Stomach (tissue), 9 donors: Measurements from ENCODE around the gene C5. TPM values are rescaled to one million over a fixed set of nuclear protein-coding genes. Genes with fewer than 3 reads are reported as not detected.

Source experiments
- DNase-seq, 2 donors: peaks; one replicate each; pipeline versions ENCODE4 v3.0.0 to v3.0.0-alpha.2; 2013 to 2019
- H3K27ac ChIP-seq, 5 donors: fragments of 200-600 bp in 4 of 5; sonication (generic) in 4 of 5; one replicate each; pipeline ENCODE4 v1.5.1; 2013 to 2019; ENCODE audit warnings: mild to moderate bottlenecking in 1 of 5, moderate library complexity in 1 of 5
- H3K27me3 ChIP-seq, 3 donors: fragments of 200-600 bp; sonication (generic); one replicate each; pipeline ENCODE4 v1.5.1; 2017 to 2019; ENCODE audit warnings: mixed run types in 1 of 3
- H3K36me3 ChIP-seq, 4 donors: fragments of 200-600 bp; sonication (generic); 1 replicate in 3 of 4; 2 replicates in 1 of 4; pipeline ENCODE4 v1.5.1; 2016 to 2019
- H3K4me1 ChIP-seq, 4 donors: fragments of 200-600 bp; sonication (generic); one replicate each; pipeline ENCODE4 v1.5.1; 2016 to 2019
- H3K4me3 ChIP-seq, 4 donors: fragments of 200-600 bp; sonication (generic) in 3 of 4; one replicate each; pipeline ENCODE4 v1.5.1; 2016 to 2019; ENCODE audit warnings: mild to moderate bottlenecking in 1 of 4
- H3K9me3 ChIP-seq, 4 donors: fragments of 200-600 bp; sonication (generic); one replicate each; pipeline ENCODE4 v1.5.1; 2016 to 2019
- EP300 ChIP-seq: sonication (generic); formaldehyde crosslinking; IDR thresholded peaks from one replicate; pipeline ENCODE4 v1.6.1; 2017; ENCODE audit warnings: antibody characterized with exemption
- POLR2A ChIP-seq, 4 donors: fragments of 450-650 bp; IDR thresholded peaks; one replicate each; pipeline ENCODE4 v1.6.1; 2016; ENCODE audit warnings: antibody characterized with exemption in 4 of 4, control low read depth in 2 of 4, mild to moderate bottlenecking in 1 of 4, moderate library complexity in 1 of 4
- POLR2AphosphoS5 ChIP-seq, 3 donors: sonication (generic); formaldehyde crosslinking; IDR thresholded peaks; one replicate each; pipeline ENCODE4 v1.6.1; 2016; ENCODE audit warnings: antibody characterized with exemption in 3 of 3
- whole genome bisulfite sequencing, 5 donors: extraction: QIAGEN DNeasy Blood & Tissue Kit in 3 of 5; methylation state at CpG; one replicate each; pipeline versions ENCODE4 v1.1.5 to v1.1.7; 2013 to 2018; 5-methylcytosine and 5-hydroxymethylcytosine counted together
- intact Hi-C: fragments of 100-400 bp; cut with DNase I; formaldehyde crosslinking; loops from one replicate; pipeline ENCODE4 v1.15.1; 2023; ENCODE audit warnings: low total_unique reads
- polyA plus RNA-seq, 3 donors: library from polyadenylated mRNA; stranded (reverse); fragments of 200-250 nt; gene quantifications; one replicate each; pipeline ENCODE4 v1.2.3, GENCODE V29; 2013
- total RNA-seq, 5 donors: library from RNA; depleted of rRNA; stranded (reverse); fragments of >200 nt; gene quantifications; one replicate each; pipeline versions ENCODE4 v1.1.0 to v1.2.3, GENCODE V29; 2014 to 2016
- TF ChIP-seq, protein P1 (sequence below), 7 experiments: fragments of 450-650 bp in 4 of 7; fragments of 200-600 bp in 3 of 7; sonication (generic) in 3 of 7; IDR thresholded peaks; one replicate each; pipeline ENCODE4 v1.5.1; 2016 to 2019; ENCODE audit warnings: antibody characterized with exemption in 7 of 7, control low read depth in 2 of 7, mild to moderate bottlenecking in 1 of 7
- donor health status: healthy with polysubstance abuse.
- donor health status: Bipolar disorder and iron deficiency.
- donor health status: healthy.

The C5 gene
- total and polyA plus RNA-seq, 8 donors = 4.0 to 13.4 (median 6.2) TPM

DNA sequence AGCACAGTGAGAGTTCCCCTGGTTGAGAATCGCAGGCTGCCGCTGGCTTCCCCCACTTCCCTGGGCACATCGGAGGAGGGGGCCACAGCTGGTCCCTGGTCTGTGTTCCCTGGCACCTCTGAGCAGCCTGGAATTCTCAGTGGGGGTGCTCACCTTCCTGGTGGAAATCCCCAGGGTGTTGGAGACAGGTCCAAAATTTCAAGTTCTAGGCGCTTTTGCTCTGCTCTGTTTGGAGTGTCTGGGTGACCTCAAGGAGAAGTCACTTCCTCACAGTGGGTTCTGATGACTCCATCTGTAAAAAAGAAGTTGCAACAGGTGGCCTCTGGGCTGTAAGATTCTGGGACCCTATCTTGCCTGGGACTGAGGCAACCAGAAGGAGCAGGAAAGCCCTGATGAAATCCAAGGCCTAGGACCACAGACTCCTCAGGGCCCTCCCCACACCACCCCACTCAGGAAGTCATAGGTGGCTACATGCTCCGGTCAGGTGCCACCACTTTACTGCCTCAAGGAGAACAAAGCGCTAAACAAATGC is 123.6 kb downstream of the C5 start, which contains the start of gene TRAF1:
Gene TRAF1, minus strand, starts transcription at position 400 of the 532 bp plus-strand sequence. CDS start 721 bp downstream, outside the sequence.
- Histone ChIP-seq H3K27me3 (no peaks in the 10 kb centered on the region), H3K27ac (peak within 1 kb of the TSS; percentile 79 to 97 (median 92)), H3K4me1 (peaks cover 16 to 70% (median 39%) of the 10 kb centered on the region in 4 donors), H3K9me3 (no peaks in the 10 kb centered on the region), H3K36me3 (no peaks in the 10 kb centered on the region), H3K4me3 (peak within 1 kb of the TSS in 2 of 4 donors; percentile 11 to 25)
- WGBS, 5 donors = 72 to 84% (median 83%) methylated on average over 4 to 6 of the region's 6 CpGs
- intact Hi-C loops = loop anchor here (10.0 kb wide), 1 partner anchor 52 kb away; the partner anchor contains the start of gene PHF19
- DNase-seq = no peak
- TF ChIP-seq EP300 (no peak), POLR2AphosphoS5 (IDR thresholded peaks at IDR 0.05) (no peak), POLR2A (IDR thresholded peaks at IDR 0.05) (no peak)
- TF ChIP-seq, protein P1, sequence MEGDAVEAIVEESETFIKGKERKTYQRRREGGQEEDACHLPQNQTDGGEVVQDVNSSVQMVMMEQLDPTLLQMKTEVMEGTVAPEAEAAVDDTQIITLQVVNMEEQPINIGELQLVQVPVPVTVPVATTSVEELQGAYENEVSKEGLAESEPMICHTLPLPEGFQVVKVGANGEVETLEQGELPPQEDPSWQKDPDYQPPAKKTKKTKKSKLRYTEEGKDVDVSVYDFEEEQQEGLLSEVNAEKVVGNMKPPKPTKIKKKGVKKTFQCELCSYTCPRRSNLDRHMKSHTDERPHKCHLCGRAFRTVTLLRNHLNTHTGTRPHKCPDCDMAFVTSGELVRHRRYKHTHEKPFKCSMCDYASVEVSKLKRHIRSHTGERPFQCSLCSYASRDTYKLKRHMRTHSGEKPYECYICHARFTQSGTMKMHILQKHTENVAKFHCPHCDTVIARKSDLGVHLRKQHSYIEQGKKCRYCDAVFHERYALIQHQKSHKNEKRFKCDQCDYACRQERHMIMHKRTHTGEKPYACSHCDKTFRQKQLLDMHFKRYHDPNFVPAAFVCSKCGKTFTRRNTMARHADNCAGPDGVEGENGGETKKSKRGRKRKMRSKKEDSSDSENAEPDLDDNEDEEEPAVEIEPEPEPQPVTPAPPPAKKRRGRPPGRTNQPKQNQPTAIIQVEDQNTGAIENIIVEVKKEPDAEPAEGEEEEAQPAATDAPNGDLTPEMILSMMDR (IDR thresholded peaks at IDR 0.05) = no peak

DNA sequence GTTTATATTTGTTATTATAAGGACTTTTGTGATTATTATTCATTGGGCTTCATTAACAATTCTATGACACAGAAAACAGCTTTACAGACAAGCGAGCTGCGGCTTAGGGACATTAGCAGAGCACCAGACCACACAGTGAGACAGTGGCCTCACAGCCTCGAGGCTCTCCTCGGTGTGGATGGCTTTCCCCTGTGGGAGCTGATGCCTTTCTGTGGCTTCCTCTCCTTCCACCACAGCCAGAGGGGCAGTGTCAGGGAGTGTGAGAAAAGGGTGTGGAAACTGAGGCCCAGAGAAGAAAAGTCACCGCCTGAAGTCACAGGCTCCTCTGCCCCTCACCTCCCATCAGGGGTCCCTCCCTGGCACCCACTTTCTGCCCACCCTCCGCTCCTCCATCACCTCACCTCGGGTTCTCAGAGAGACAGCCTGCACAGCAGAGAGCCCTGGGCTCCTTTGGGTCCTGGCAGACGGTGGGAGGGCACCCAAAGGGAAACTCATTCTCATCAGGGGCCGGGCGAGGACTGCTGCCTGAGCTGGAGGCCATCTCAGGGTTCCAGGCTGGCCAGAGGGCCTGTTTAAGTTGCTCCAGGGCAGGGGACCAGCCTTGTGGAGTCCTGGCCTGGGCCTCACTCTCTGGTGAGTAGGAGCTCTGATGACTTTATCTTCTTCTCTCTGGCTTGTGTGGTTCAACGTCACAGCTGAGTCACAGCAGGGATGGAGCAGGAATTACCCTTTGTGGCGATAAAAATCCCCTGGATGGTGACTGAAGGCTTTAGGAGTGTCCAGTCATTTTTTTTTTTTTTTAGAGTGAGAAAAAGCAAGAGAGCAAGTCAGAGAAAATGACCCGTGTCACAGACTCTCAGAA is 124.3 kb downstream of the C5 start:
- intact Hi-C loops = loop anchor here (10.0 kb wide), 1 partner anchor 51 kb away; the partner anchor contains the start of gene PHF19

DNA sequence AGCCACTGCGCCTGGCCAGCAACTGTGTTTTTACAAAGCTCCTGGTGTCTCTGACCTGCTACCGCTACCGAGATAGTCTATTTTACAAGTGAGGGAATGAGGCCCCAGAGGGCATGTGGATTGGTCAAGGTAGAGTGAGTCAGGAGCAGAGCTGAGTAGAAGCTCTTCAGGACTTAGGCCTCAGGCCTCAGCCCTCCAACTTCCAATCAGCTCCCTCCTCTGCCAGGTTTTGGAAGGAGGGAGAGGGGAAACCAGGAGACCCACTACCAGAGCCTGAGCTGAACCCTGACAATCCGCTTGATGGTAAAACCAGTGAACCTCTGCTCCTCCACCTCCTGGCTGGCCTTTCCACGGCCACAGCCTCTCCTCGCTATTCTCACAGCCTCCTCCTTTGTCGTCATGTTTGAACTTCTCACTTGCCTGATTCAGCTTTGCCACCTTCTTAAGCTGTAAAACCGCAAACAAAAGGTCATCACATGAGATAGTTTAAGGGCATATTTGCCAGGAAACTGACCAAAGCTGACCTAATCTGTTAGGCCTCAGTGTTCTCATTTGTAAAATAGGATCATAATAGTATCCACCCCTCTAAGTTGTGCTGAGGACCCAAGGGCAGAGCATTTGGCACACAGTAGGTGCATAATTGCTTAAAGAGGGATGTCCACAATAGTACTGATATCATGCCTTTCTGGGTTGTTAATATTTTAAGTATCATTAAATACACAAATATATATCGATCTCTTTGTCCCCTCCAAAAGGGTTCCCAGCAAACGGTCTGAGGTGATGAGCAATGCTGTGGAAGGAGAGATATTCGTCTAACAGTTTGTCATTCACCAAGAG is 125.2 kb downstream of the C5 start:
- H3K27ac ChIP-seq = peak overlapping the region; percentile 66 to 97 (median 92)
- intact Hi-C loops = loop anchor here (10.0 kb wide), 1 partner anchor 50 kb away; the partner anchor contains the start of gene PHF19

More for the DNA sequence above, 124.3 kb downstream of the C5 start:
- peak overlapping the region; percentile 74 to 97 (median 92) for H3K27ac ChIP-seq
- peak in 1 of 2 donors; percentile 38 for DNase-seq
- TF ChIP-seq POLR2AphosphoS5 (IDR thresholded peaks at IDR 0.05) (peak in 2 of 3 donors; percentile 7 to 54), POLR2A (IDR thresholded peaks at IDR 0.05) (no peak)
- H3K4me3 ChIP-seq = peak overlapping the region in 2 of 4 donors; percentile 11 to 25
- peaks cover 11 to 67% (median 39%) of the 10 kb centered on the region in 4 donors for H3K4me1 ChIP-seq
- WGBS, 5 donors = 48 to 71% (median 63%) methylated on average over 8 to 13 of the region's 13 CpGs
- no peaks in the 10 kb centered on the region for H3K27me3 ChIP-seq
- H3K36me3 ChIP-seq = no peaks in the 10 kb centered on the region
- no peaks in the 10 kb centered on the region for H3K9me3 ChIP-seq

More for the DNA sequence above, 125.2 kb downstream of the C5 start:
- H3K4me3 ChIP-seq = peak overlapping the region in 1 of 4 donors; percentile 25
- WGBS, 5 donors = 68 to 79% (median 73%) methylated on average over 11 of the region's 11 CpGs
- DNase-seq = no peak
- H3K27me3 ChIP-seq = no peaks in the 10 kb centered on the region
- H3K4me1 ChIP-seq = peaks cover 13 to 67% (median 41%) of the 10 kb centered on the region in 4 donors
- no peaks in the 10 kb centered on the region for H3K36me3 ChIP-seq
- no peak for TF ChIP-seq POLR2AphosphoS5 (IDR thresholded peaks at IDR 0.05)
- no peak for TF ChIP-seq POLR2A (IDR thresholded peaks at IDR 0.05)
- TF ChIP-seq, protein P1 (IDR thresholded peaks at IDR 0.05) = no peak
- no peak for TF ChIP-seq EP300
- H3K9me3 ChIP-seq = no peaks in the 10 kb centered on the region
